WTC11 (cell line): ENCODE measurements around the gene TMEM215. TPM values are rescaled to one million over a fixed set of nuclear protein-coding genes. Genes with fewer than 3 reads are reported as not detected.

Experiments used
- CBFB ChIP-seq: sonication (generic); formaldehyde crosslinking; IDR thresholded peaks from 2 replicates; pipeline ENCODE4 v1.8.1; 2022; ENCODE audit warnings: mild to moderate bottlenecking, low read depth, missing genetic modification reagents
- ZNF232 ChIP-seq: sonication (generic); formaldehyde crosslinking; IDR thresholded peaks from 2 replicates; pipeline ENCODE4 v1.8.0; 2022; ENCODE audit warnings: mild to moderate bottlenecking, missing genetic modification reagents
- total RNA-seq: library from RNA; stranded (reverse); gene quantifications from 3 replicates; pipeline ENCODE4 v1.2.3, GENCODE V29; 2021
- TF ChIP-seq, protein P1 (sequence below): sonication (generic); formaldehyde crosslinking; IDR thresholded peaks from 2 replicates; pipeline ENCODE4 v1.8.1; 2022; ENCODE audit warnings: mild to moderate bottlenecking, missing genetic modification reagents, moderate library complexity, borderline replicate concordance

Gene TMEM215
- total RNA-seq, 1 experiment from 2014 or later: 0.31 TPM

DNA sequence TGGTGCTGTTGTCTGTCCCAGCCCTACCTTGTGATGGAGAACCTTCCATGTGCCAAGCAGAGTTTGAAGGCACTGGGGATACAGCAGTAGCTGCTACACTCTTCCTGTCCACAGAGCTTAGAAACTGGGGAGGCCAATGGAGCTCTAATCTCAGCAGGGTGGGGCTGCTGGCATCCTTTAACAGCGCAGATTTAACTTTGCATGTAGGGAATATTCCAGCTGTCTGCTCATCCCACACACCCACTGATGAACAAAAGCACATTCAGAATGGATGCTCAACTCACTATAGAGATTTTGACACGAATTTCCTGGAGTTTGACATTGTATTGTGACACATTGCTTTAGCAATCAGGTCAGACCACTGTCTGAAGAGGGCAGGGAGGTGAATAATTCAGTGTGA lies 49.0 kb downstream of the TMEM215 start (continued):
- TF ChIP-seq, protein P1, sequence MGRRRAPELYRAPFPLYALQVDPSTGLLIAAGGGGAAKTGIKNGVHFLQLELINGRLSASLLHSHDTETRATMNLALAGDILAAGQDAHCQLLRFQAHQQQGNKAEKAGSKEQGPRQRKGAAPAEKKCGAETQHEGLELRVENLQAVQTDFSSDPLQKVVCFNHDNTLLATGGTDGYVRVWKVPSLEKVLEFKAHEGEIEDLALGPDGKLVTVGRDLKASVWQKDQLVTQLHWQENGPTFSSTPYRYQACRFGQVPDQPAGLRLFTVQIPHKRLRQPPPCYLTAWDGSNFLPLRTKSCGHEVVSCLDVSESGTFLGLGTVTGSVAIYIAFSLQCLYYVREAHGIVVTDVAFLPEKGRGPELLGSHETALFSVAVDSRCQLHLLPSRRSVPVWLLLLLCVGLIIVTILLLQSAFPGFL (CRISPR knock-in tag): no peak
- no peak for TF ChIP-seq CBFB (CRISPR knock-in tag)
- no peak for TF ChIP-seq ZNF232 (CRISPR knock-in tag)

Other genes with a start within 250 kb of the TMEM215 start
- gene SMIM27, start 231.2 kb upstream of the TMEM215 start, total RNA-seq: 13.6 to 20.5 TPM (median 14.5 TPM) in 3 replicates
- 23.3 to 26.1 TPM (median 23.7 TPM) in 3 replicates for gene TOPORS, start 231.0 kb upstream of the TMEM215 start, total RNA-seq
- 56.0 to 67.2 TPM (median 62.4 TPM) in 3 replicates for gene NDUFB6, start 210.4 kb upstream of the TMEM215 start, total RNA-seq
- 0.02 to 0.09 TPM in 2 of 3 replicates, not detected in the other for gene TAF1L, start 147.9 kb upstream of the TMEM215 start, total RNA-seq
- 36.7 to 40.0 TPM (median 39.0 TPM) in 3 replicates for gene APTX, start 218.1 kb downstream of the TMEM215 start, total RNA-seq
- gene DNAJA1, start 241.7 kb downstream of the TMEM215 start, total RNA-seq: 74.5 to 96.5 TPM (median 95.6 TPM) in 3 replicates